H9 (cell line): ENCODE data around the gene MRPL14. TPM values are rescaled to one million over a fixed set of nuclear protein-coding genes. Genes with fewer than 3 reads are reported as not detected.

Experiments used
- DNase-seq: peaks from one replicate; pipeline ENCODE4 v3.0.0-alpha.2; 2017
- H2AFZ ChIP-seq: one replicate; pipeline ENCODE4 v1.6.1; 2013; ENCODE audit warnings: mild to moderate bottlenecking, low read length, control low read depth, moderate library complexity
- H2AK5ac ChIP-seq: 2 replicates; pipeline ENCODE4 v1.6.1; 2013; ENCODE audit warnings: low read length, control low read depth, mixed read lengths; ENCODE audit not compliant: insufficient read length
- H2BK120ac ChIP-seq: one replicate; pipeline ENCODE4 v1.6.1; 2013; ENCODE audit warnings: low read depth, mild to moderate bottlenecking, low read length, control low read depth, inconsistent platforms; ENCODE audit not compliant: poor library complexity, severe bottlenecking
- H2BK12ac ChIP-seq: 2 replicates; pipeline ENCODE4 v1.6.1; 2013; ENCODE audit warnings: low read length, control low read depth, mixed read lengths, low read depth; ENCODE audit not compliant: insufficient read length
- H2BK15ac ChIP-seq: 2 replicates; pipeline ENCODE4 v1.6.1; 2013; ENCODE audit warnings: low read depth, low read length, control low read depth
- H2BK20ac ChIP-seq: one replicate; pipeline ENCODE4 v1.6.1; 2013; ENCODE audit warnings: low read depth, mild to moderate bottlenecking, low read length, control low read depth, inconsistent platforms; ENCODE audit not compliant: poor library complexity, severe bottlenecking
- H2BK5ac ChIP-seq: 2 replicates; pipeline ENCODE4 v1.6.1; 2013; ENCODE audit warnings: low read length, control low read depth, mixed read lengths; ENCODE audit not compliant: insufficient read length
- H3K14ac ChIP-seq: 2 replicates; pipeline ENCODE4 v1.6.1; 2013; ENCODE audit warnings: low read length, control low read depth; ENCODE audit not compliant: insufficient read depth
- H3K18ac ChIP-seq: 2 replicates; pipeline ENCODE4 v1.6.1; 2013; ENCODE audit warnings: low read depth, mild to moderate bottlenecking, mixed read lengths, low read length, control low read depth; ENCODE audit not compliant: insufficient read length
- H3K23ac ChIP-seq: 2 replicates; pipeline ENCODE4 v1.6.1; 2013; ENCODE audit warnings: low read length, control low read depth, mixed read lengths, low read depth; ENCODE audit not compliant: insufficient read length
- H3K23me2 ChIP-seq: 2 replicates; pipeline ENCODE4 v1.6.1; 2013; ENCODE audit warnings: low read depth, mild to moderate bottlenecking, mixed read lengths, low read length, control low read depth; ENCODE audit not compliant: insufficient read length, poor library complexity, severe bottlenecking
- H3K27ac ChIP-seq: 2 replicates; pipeline ENCODE4 v1.5.1; 2013; ENCODE audit warnings: low read length, control low read depth, mixed read lengths, low read depth; ENCODE audit not compliant: insufficient read length
- H3K27me3 ChIP-seq: 2 replicates; pipeline ENCODE4 v1.6.1; 2013; ENCODE audit warnings: low read length, control low read depth, inconsistent platforms; ENCODE audit not compliant: insufficient read depth
- H3K4ac ChIP-seq: 2 replicates; pipeline ENCODE4 v1.6.1; 2013; ENCODE audit warnings: low read depth, mild to moderate bottlenecking, control low read depth, inconsistent platforms, low read length, moderate library complexity
- H3K4me1 ChIP-seq: 2 replicates; pipeline ENCODE4 v1.6.1; 2013; ENCODE audit warnings: low read length, control low read depth, inconsistent platforms; ENCODE audit not compliant: insufficient read depth
- H3K4me2 ChIP-seq: 2 replicates; pipeline ENCODE4 v1.6.1; 2013; ENCODE audit warnings: low read length, control low read depth, mixed read lengths; ENCODE audit not compliant: insufficient read length, insufficient read depth
- H3K56ac ChIP-seq: 2 replicates; pipeline ENCODE4 v1.6.1; 2013; ENCODE audit warnings: low read depth, mild to moderate bottlenecking, mixed read lengths, low read length, control low read depth; ENCODE audit not compliant: insufficient read length
- H3K79me1 ChIP-seq: 2 replicates; pipeline ENCODE4 v1.6.1; 2013; ENCODE audit warnings: low read depth, mild to moderate bottlenecking, moderate library complexity, low read length, control low read depth, inconsistent platforms; ENCODE audit not compliant: insufficient read depth, poor library complexity, severe bottlenecking
- H3K79me2 ChIP-seq: 2 replicates; pipeline ENCODE4 v1.6.1; 2013; ENCODE audit warnings: low read length, control low read depth, inconsistent platforms; ENCODE audit not compliant: insufficient read depth
- H3K9ac ChIP-seq: 2 replicates; pipeline ENCODE4 v1.6.1; 2013; ENCODE audit warnings: low read length, control low read depth, mixed read lengths; ENCODE audit not compliant: insufficient read length; ENCODE audit errors: extremely low read depth
- H3K9me3 ChIP-seq: one replicate; pipeline ENCODE4 v1.6.1; 2013; ENCODE audit warnings: low read depth, low read length, inconsistent platforms; ENCODE audit not compliant: control insufficient read depth
- H3T11ph ChIP-seq: one replicate; pipeline ENCODE4 v1.6.1; 2013; ENCODE audit warnings: mild to moderate bottlenecking, low read length, control low read depth, inconsistent platforms
- H4K20me1 ChIP-seq: one replicate; pipeline ENCODE4 v1.6.1; 2013; ENCODE audit not compliant: control insufficient read depth, insufficient read length, insufficient read depth
- H4K5ac ChIP-seq: 2 replicates; pipeline ENCODE4 v1.6.1; 2013; ENCODE audit warnings: low read depth, mild to moderate bottlenecking, mixed read lengths, low read length, control low read depth; ENCODE audit not compliant: insufficient read length
- H4K8ac ChIP-seq: replicated peaks from 2 replicates; pipeline ENCODE4 v1.6.1; 2013; ENCODE audit warnings: low read length, control low read depth, mixed read lengths, low read depth; ENCODE audit not compliant: insufficient read length
- H4K91ac ChIP-seq: 2 replicates; pipeline ENCODE4 v1.6.1; 2013; ENCODE audit warnings: low read depth, mild to moderate bottlenecking, moderate library complexity, mixed read lengths, low read length, control low read depth; ENCODE audit not compliant: insufficient read length
- H3K27ac Mint-ChIP-seq, 3 experiments: 2 replicates in 2 of 3; 3 replicates in 1 of 3; pipeline ENCODE4 v1.8.0; 2020 to 2021; ENCODE audit warnings: mixed read lengths in 3 of 3, mild to moderate bottlenecking in 1 of 3, moderate library complexity in 1 of 3
- H3K27me3 Mint-ChIP-seq: 2 replicates; pipeline ENCODE4 v1.8.0; 2021; ENCODE audit warnings: low read depth, mild to moderate bottlenecking, moderate library complexity, mixed read lengths
- H3K36me3 Mint-ChIP-seq, 3 experiments: 2 replicates in 2 of 3; 3 replicates in 1 of 3; pipeline ENCODE4 v1.8.0; 2020 to 2021; ENCODE audit warnings: low read depth in 3 of 3, mixed read lengths in 3 of 3; ENCODE audit not compliant: insufficient read depth in 1 of 3
- H3K4me1 Mint-ChIP-seq, 2 experiments: 2 replicates each; pipeline ENCODE4 v1.8.0; 2020; ENCODE audit warnings: mixed read lengths in 2 of 2
- H3K4me3 Mint-ChIP-seq, 2 experiments: 2 replicates in 1 of 2; 3 replicates in 1 of 2; pipeline ENCODE4 v1.8.0; 2020 to 2021; ENCODE audit warnings: mild to moderate bottlenecking in 2 of 2, mixed read lengths in 2 of 2, moderate library complexity in 1 of 2
- H3K9me3 Mint-ChIP-seq, 2 experiments: 2 replicates in 1 of 2; 3 replicates in 1 of 2; pipeline ENCODE4 v1.8.0; 2020; ENCODE audit warnings: mild to moderate bottlenecking in 2 of 2, mixed read lengths in 2 of 2, moderate library complexity in 1 of 2
- CTCF ChIP-seq: fragments of 200-600 bp; sonication (generic); conservative IDR thresholded peaks from 3 replicates; pipeline ENCODE4 v1.8.0; 2021; ENCODE audit warnings: antibody characterized with exemption, mild to moderate bottlenecking
- WGBS: extraction: QIAGEN DNeasy Blood & Tissue Kit; methylation state at CpG from one replicate; pipeline ENCODE4 v1.1.7; 2013; ENCODE audit warnings: missing lambda C conversion rate, low lambda C conversion rate, mixed read lengths; ENCODE audit not compliant: insufficient read length; ENCODE audit errors: extremely low coverage; 5-methylcytosine and 5-hydroxymethylcytosine counted together
- total RNA-seq: library from RNA; stranded (reverse); gene quantifications from 2 replicates; pipeline ENCODE4 v1.2.1, GENCODE V29; 2021

The MRPL14 gene
- total RNA-seq, 1 experiment from 2014 or later, result 80.1 TPM

- Mint-ChIP-seq H3K27ac (no peak overlapping the region), H3K27me3 (no peaks in the 10 kb centered on the region), H3K36me3 (no peaks in the 10 kb centered on the region), H3K9me3 (no peaks in the 10 kb centered on the region), H3K4me3 (no peak overlapping the region), H3K4me1 (peaks cover 10 to 14% of the 10 kb centered on the region in 2 experiments)
- Histone ChIP-seq H3K4ac (no peak overlapping the region), H2AK5ac (no peak overlapping the region), H4K8ac (no peak overlapping the region), H3K23ac (no peak overlapping the region), H3K79me1 (no peaks in the 10 kb centered on the region), H4K20me1 (no peaks in the 10 kb centered on the region), H3K9ac (no peak overlapping the region), H2BK20ac (no peak overlapping the region), H3K14ac (no peak overlapping the region), H3T11ph (no peak overlapping the region), H2BK5ac (no peak overlapping the region), H3K4me1 (peaks cover 6% of the 10 kb centered on the region; the same call in 1 of the 2 replicates), H3K9me3 (no peaks in the 10 kb centered on the region), H3K27ac (no peak overlapping the region), H3K79me2 (no peaks in the 10 kb centered on the region), H2BK15ac (no peak overlapping the region), H3K4me2 (no peak overlapping the region), H3K27me3 (no peaks in the 10 kb centered on the region), H2BK120ac (no peak overlapping the region), H4K5ac (no peak overlapping the region), H3K18ac (no peak overlapping the region), H2AFZ (no peak overlapping the region), H3K23me2 (peaks cover 2% of the 10 kb centered on the region), H2BK12ac (no peak overlapping the region), H3K56ac (no peak overlapping the region), H4K91ac (no peak overlapping the region)
- TF ChIP-seq CTCF, result no peak
- WGBS, result no CpG with 5 or more reads among the region's 6 CpGs
- DNase-seq, result no peak
Measured at GRCh38 chr6:44081753-44082152, 45.5 kb downstream of the MRPL14 start.
